SK-N-SH (cell line): ENCODE data around the gene SRGAP1. TPM values are rescaled to one million over a fixed set of nuclear protein-coding genes. Genes with fewer than 3 reads are reported as not detected.

Experiments
- CTCF ChIA-PET: fragments of 300-600, 350-600 bp; formaldehyde crosslinking; extraction: SDS; loops from one replicate; lab custom pipeline; 2021; lab: Yijun Ruan, JAX
- POLR2A ChIA-PET: fragments of 350-600 bp; sonication (Branson Sonifier 250); formaldehyde crosslinking; extraction: SDS; loops from one replicate; lab custom pipeline; 2020; ENCODE audit warnings: antibody characterized with exemption, inconsistent platforms; lab: Yijun Ruan, JAX
- DNase-seq: peaks from one replicate; pipeline ENCODE4 v3.0.0; 2012
- H2AFZ ChIP-seq: fragments of 200-600 bp; sonication (generic); 2 replicates; pipeline ENCODE4 v1.8.1; 2016; ENCODE audit warnings: antibody characterized with exemption, mild to moderate bottlenecking, low read depth
- H3F3A ChIP-seq: fragments of 200-600 bp; sonication (generic); replicated peaks from 2 replicates; pipeline ENCODE3; 2016; ENCODE audit warnings: antibody characterized with exemption, mild to moderate bottlenecking; ENCODE audit not compliant: insufficient read depth
- H3K27ac ChIP-seq, 2 experiments: fragments of 200-500 bp in 1 of 2; fragments of 200-600 bp in 1 of 2; sonication (Bioruptor generic) in 1 of 2; sonication (generic), shearing (Covaris generic) in 1 of 2; 2 replicates each; pipeline versions ENCODE4 v1.5.1 to v1.6.1; 2014 to 2016; ENCODE audit warnings: low read depth in 2 of 2, inconsistent platforms in 1 of 2, low read length in 1 of 2, mild to moderate bottlenecking in 1 of 2, mixed read lengths in 1 of 2
- H3K27me3 ChIP-seq: fragments of 200-600 bp; sonication (generic), shearing (Covaris generic); 2 replicates; pipeline ENCODE4 v1.6.1; 2016; ENCODE audit warnings: mixed run types; ENCODE audit not compliant: insufficient read depth
- H3K36me3 ChIP-seq, 2 experiments: fragments of 200-500 bp in 1 of 2; fragments of 200-600 bp in 1 of 2; sonication (Bioruptor generic) in 1 of 2; sonication (generic) in 1 of 2; replicated peaks in 1 of 2; 2 replicates each; pipeline versions ENCODE3 to v1.5.1; 2014 to 2016; ENCODE audit warnings: low read length in 1 of 2, mild to moderate bottlenecking in 1 of 2; ENCODE audit not compliant: insufficient read depth in 2 of 2, control insufficient read depth in 1 of 2
- H3K4me1 ChIP-seq, 2 experiments: fragments of 200-500 bp in 1 of 2; fragments of 200-600 bp in 1 of 2; sonication (Bioruptor generic) in 1 of 2; sonication (generic), shearing (Covaris generic) in 1 of 2; 2 replicates each; pipeline versions ENCODE4 v1.5.1 to v1.6.1; 2014 to 2016; ENCODE audit warnings: low read depth in 1 of 2, low read length in 1 of 2, mixed run types in 1 of 2; ENCODE audit not compliant: insufficient read depth in 2 of 2, control insufficient read depth in 1 of 2
- H3K4me2 ChIP-seq: fragments of 200-600 bp; sonication (generic), shearing (Covaris generic); 2 replicates; pipeline ENCODE4 v1.6.1; 2017; ENCODE audit warnings: mixed run types
- H3K4me3 ChIP-seq, 2 experiments: fragments of 200-500 bp in 1 of 2; fragments of 200-600 bp in 1 of 2; sonication (Bioruptor generic) in 1 of 2; sonication (generic), shearing (Covaris generic) in 1 of 2; 2 replicates each; pipeline versions ENCODE4 v1.5.1 to v1.8.1; 2014 to 2016; ENCODE audit warnings: low read depth in 2 of 2, inconsistent platforms in 1 of 2, low read length in 1 of 2, mild to moderate bottlenecking in 1 of 2, mixed read lengths in 1 of 2, moderate library complexity in 1 of 2
- H3K79me2 ChIP-seq: fragments of 200-600 bp; sonication (generic); 2 replicates; pipeline ENCODE4 v1.8.1; 2017; ENCODE audit warnings: mild to moderate bottlenecking; ENCODE audit not compliant: insufficient read depth
- H3K9ac ChIP-seq: fragments of 200-600 bp; sonication (generic); 2 replicates; pipeline ENCODE4 v1.6.1; 2017; ENCODE audit warnings: mixed run types
- H3K9me2 ChIP-seq: fragments of 200-600 bp; sonication (generic); 2 replicates; pipeline ENCODE4 v1.6.1; 2017; ENCODE audit warnings: mixed run types
- H3K9me3 ChIP-seq: fragments of 200-600 bp; sonication (generic); 2 replicates; pipeline ENCODE4 v1.6.1; 2017; ENCODE audit warnings: mixed run types, mild to moderate bottlenecking, moderate library complexity
- H4K20me1 ChIP-seq: fragments of 200-600 bp; sonication (generic); 2 replicates; pipeline ENCODE4 v1.6.1; 2017; ENCODE audit warnings: mild to moderate bottlenecking, mixed run types; ENCODE audit not compliant: insufficient read depth
- EZH2phosphoT487 ChIP-seq: fragments of 200-600 bp; sonication (generic); IDR thresholded peaks from 2 replicates; pipeline ENCODE4 v1.6.1; 2017; ENCODE audit warnings: low read depth, mixed run types, mild to moderate bottlenecking, antibody characterized with exemption, moderate library complexity, borderline replicate concordance
- GABPA ChIP-seq: IDR thresholded peaks from 2 replicates; pipeline ENCODE4 v1.4.0; 2012; ENCODE audit warnings: low read depth, mild to moderate bottlenecking
- JUND ChIP-seq: IDR thresholded peaks from 2 replicates; pipeline ENCODE4 v1.4.0; 2012
- NFIC ChIP-seq: IDR thresholded peaks from 2 replicates; pipeline ENCODE4 v1.4.0; 2012; ENCODE audit warnings: borderline replicate concordance
- NRF1 ChIP-seq: IDR thresholded peaks from 2 replicates; pipeline ENCODE4 v1.6.1; 2012; ENCODE audit warnings: low read depth, mild to moderate bottlenecking, low read length
- POLR2AphosphoS5 ChIP-seq: IDR thresholded peaks from 2 replicates; pipeline ENCODE4 v1.6.1; 2012; ENCODE audit warnings: low read depth, low read length
- RAD21 ChIP-seq: IDR thresholded peaks from 2 replicates; pipeline ENCODE4 v1.6.1; 2012; ENCODE audit warnings: mild to moderate bottlenecking, low read length
- RCOR1 ChIP-seq: fragments of 150-350 bp; IDR thresholded peaks from 2 replicates; pipeline ENCODE4 v1.6.1; 2017; ENCODE audit warnings: antibody characterized with exemption, low read length
- REST ChIP-seq: IDR thresholded peaks from 2 replicates; pipeline ENCODE4 v1.6.1; 2012; ENCODE audit warnings: mild to moderate bottlenecking, low read depth, low read length, moderate library complexity
- RXRA ChIP-seq: IDR thresholded peaks from 2 replicates; pipeline ENCODE4 v1.4.0; 2012; ENCODE audit warnings: low read depth, mild to moderate bottlenecking, borderline replicate concordance
- TCF12 ChIP-seq: IDR thresholded peaks from 2 replicates; pipeline ENCODE4 v1.4.0; 2012
- TEAD4 ChIP-seq: IDR thresholded peaks from 2 replicates; pipeline ENCODE4 v1.4.0; 2012; ENCODE audit warnings: mild to moderate bottlenecking, borderline replicate concordance; ENCODE audit not compliant: insufficient read depth
- YY1 ChIP-seq: IDR thresholded peaks from 2 replicates; pipeline ENCODE4 v1.4.0; 2012; ENCODE audit warnings: low read depth, mild to moderate bottlenecking
- ZBTB33 ChIP-seq: IDR thresholded peaks from 2 replicates; pipeline ENCODE4 v1.4.0; 2012; ENCODE audit warnings: low read depth, borderline replicate concordance
- WGBS: methylation state at CpG from one replicate; pipeline ENCODE4 v1.1.6; 2017; ENCODE audit warnings: low lambda C conversion rate; 5-methylcytosine and 5-hydroxymethylcytosine counted together
- polyA plus RNA-seq, 3 experiments: library from polyadenylated mRNA; depleted of rRNA; stranded (reverse); fragments of >200 nt; gene quantifications; 2 replicates each; pipeline ENCODE4 v1.2.3, GENCODE V29; 2012
- TF ChIP-seq, protein P1 (sequence below): fragments of 200-600 bp; sonication (generic); IDR thresholded peaks from 2 replicates; pipeline ENCODE4 v1.6.1; 2017; ENCODE audit warnings: antibody characterized with exemption, mild to moderate bottlenecking, moderate library complexity
- TF ChIP-seq, protein P2 (sequence below): fragments of 150-350 bp; IDR thresholded peaks from 2 replicates; pipeline ENCODE4 v1.6.1; 2016; ENCODE audit warnings: mild to moderate bottlenecking, low read depth, low read length

SRGAP1 gene
- polyA plus RNA-seq, 1 of the 3 experiments (the other 2 are of a cell fraction) = 2.6 TPM

GRCh38 chr12:64193931-64194330 is 349.4 kb downstream of the SRGAP1 start:
- Histone ChIP-seq H3K9ac (no peak overlapping the region), H2AFZ (no peak overlapping the region), H3K4me1 (no peaks in the 10 kb centered on the region), H3K36me3 (peaks cover 10 to 19% of the 10 kb centered on the region in 2 experiments), H3K79me2 (no peaks in the 10 kb centered on the region), H3K9me3 (no peaks in the 10 kb centered on the region), H3F3A (peaks cover 4% of the 10 kb centered on the region), H3K27ac (no peak overlapping the region), H3K4me2 (no peak overlapping the region), H3K9me2 (no peaks in the 10 kb centered on the region), H4K20me1 (no peaks in the 10 kb centered on the region), H3K4me3 (no peak overlapping the region), H3K27me3 (no peaks in the 10 kb centered on the region)
- ChIA-PET POLR2A (no interaction called here), CTCF (interaction anchor here (1.1 kb wide), 1 partner anchor 355 kb away, joined by 3 read pairs; no protein-coding TSS in a partner anchor)
- WGBS = 93% methylated on average over 5 of the region's 6 CpGs
- no peak for TF ChIP-seq TEAD4
- no peak for TF ChIP-seq TCF12
- TF ChIP-seq JUND = no peak
- TF ChIP-seq RAD21 = no peak
- no peak for TF ChIP-seq YY1
- TF ChIP-seq, protein P1, sequence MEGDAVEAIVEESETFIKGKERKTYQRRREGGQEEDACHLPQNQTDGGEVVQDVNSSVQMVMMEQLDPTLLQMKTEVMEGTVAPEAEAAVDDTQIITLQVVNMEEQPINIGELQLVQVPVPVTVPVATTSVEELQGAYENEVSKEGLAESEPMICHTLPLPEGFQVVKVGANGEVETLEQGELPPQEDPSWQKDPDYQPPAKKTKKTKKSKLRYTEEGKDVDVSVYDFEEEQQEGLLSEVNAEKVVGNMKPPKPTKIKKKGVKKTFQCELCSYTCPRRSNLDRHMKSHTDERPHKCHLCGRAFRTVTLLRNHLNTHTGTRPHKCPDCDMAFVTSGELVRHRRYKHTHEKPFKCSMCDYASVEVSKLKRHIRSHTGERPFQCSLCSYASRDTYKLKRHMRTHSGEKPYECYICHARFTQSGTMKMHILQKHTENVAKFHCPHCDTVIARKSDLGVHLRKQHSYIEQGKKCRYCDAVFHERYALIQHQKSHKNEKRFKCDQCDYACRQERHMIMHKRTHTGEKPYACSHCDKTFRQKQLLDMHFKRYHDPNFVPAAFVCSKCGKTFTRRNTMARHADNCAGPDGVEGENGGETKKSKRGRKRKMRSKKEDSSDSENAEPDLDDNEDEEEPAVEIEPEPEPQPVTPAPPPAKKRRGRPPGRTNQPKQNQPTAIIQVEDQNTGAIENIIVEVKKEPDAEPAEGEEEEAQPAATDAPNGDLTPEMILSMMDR = no peak
- no peak for TF ChIP-seq NFIC
- TF ChIP-seq EZH2phosphoT487 = no peak
- TF ChIP-seq RXRA = no peak
- TF ChIP-seq POLR2AphosphoS5 = no peak
- no peak for TF ChIP-seq REST
- no peak for DNase-seq

- H3K36me3 ChIP-seq = peaks cover 10 to 19% of the 10 kb centered on the region in 2 experiments
- WGBS = 94% methylated on average over 7 of the region's 7 CpGs
- no peaks in the 10 kb centered on the region for H3K4me1 ChIP-seq
- DNase-seq = no peak
- H3K4me3 ChIP-seq = no peak overlapping the region
- H3K27me3 ChIP-seq = no peaks in the 10 kb centered on the region
- no peak overlapping the region for H3K9ac ChIP-seq
- H2AFZ ChIP-seq = no peak overlapping the region
- no peak overlapping the region for H3K4me2 ChIP-seq
- no peak for TF ChIP-seq RCOR1
- TF ChIP-seq NRF1 = no peak
- TF ChIP-seq TCF12 = no peak
- TF ChIP-seq GABPA = no peak
- TF ChIP-seq, protein P2, sequence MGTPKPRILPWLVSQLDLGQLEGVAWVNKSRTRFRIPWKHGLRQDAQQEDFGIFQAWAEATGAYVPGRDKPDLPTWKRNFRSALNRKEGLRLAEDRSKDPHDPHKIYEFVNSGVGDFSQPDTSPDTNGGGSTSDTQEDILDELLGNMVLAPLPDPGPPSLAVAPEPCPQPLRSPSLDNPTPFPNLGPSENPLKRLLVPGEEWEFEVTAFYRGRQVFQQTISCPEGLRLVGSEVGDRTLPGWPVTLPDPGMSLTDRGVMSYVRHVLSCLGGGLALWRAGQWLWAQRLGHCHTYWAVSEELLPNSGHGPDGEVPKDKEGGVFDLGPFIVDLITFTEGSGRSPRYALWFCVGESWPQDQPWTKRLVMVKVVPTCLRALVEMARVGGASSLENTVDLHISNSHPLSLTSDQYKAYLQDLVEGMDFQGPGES = no peak
- no peak for TF ChIP-seq ZBTB33
- TF ChIP-seq, protein P1 = no peak
- TF ChIP-seq, all 33 proteins: peak for 0
- Histone ChIP-seq H3K27ac (no peak overlapping the region), H3K9me3 (no peaks in the 10 kb centered on the region), H4K20me1 (no peaks in the 10 kb centered on the region), H3F3A (peaks cover 4% of the 10 kb centered on the region), H3K79me2 (no peaks in the 10 kb centered on the region), H3K9me2 (no peaks in the 10 kb centered on the region)
- ChIA-PET CTCF (interaction anchor here (1.1 kb wide), 1 partner anchor 356 kb away, joined by 3 read pairs; no protein-coding TSS in a partner anchor), POLR2A (no interaction called here)
Measured at GRCh38 chr12:64194333-64195149, 350.0 kb downstream of the SRGAP1 start.
